Activated T-cell treated with anti-CD3 and anti-CD28 coated beads, Interleukin-2, amount 50 U/mL, for 1 hour (primary cell): ENCODE data around the gene MTSS2.

Experiments
- DNase-seq: peaks from one replicate; pipeline ENCODE4 v3.0.0-alpha.2; 2020

Gene MTSS2

GRCh38 chr16:70697594-70698170 lies 11.8 kb upstream of the MTSS2 start:
- DNase-seq: no peak

GRCh38 chr16:70696952-70697593 lies 11.2 kb upstream of the MTSS2 start:
- DNase-seq: no peak

GRCh38 chr16:70696355-70696754 lies 10.5 kb upstream of the MTSS2 start:
- no peak for DNase-seq

- DNase-seq: no peak
Measured at GRCh38 chr16:70695331-70696070, 9.6 kb upstream of the MTSS2 start.

GRCh38 chr16:70694868-70695218 lies 9.0 kb upstream of the MTSS2 start:
- DNase-seq: no peak

GRCh38 chr16:70694088-70694867 lies 8.4 kb upstream of the MTSS2 start:
- DNase-seq: no peak

DNA sequence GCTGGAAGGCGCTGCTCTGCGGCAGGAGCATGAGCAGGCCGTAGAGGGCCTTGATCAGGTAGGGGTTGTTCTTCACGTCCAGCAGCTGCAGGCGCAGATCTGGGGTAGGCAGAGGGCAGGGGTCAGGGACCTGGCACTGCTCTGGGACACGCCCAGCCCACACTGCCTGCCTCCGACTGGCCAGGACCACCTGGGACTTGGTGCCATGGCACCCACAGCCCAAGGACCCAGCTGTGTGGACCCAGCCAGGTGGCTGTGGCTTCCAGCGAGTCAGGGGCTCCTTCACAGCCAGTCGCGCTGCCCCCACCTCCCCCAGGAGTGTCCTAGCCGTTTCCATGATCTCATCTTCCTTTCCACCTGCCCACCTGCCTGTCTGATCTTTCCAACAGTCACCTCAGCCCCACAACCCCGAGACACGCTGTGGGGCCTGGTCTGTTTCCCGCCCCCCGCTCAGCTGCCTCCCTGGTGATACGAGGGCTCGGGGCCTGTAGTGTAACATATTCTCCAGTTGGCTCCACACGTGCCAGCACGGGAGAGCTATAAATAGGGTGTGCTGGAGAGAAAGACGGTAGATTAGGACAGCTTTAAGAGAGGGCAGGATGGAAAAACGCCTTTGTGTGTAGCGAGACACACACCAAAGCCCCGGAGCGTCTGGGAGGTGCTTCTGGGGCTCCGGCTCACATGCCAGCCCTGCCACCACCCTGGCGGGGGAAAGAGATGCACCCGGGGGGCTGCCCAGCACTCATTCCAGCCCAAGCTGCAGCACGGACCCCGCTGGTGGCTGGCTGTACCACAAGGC lies 7.2 kb upstream of the MTSS2 start:
- DNase-seq: no peak

DNA sequence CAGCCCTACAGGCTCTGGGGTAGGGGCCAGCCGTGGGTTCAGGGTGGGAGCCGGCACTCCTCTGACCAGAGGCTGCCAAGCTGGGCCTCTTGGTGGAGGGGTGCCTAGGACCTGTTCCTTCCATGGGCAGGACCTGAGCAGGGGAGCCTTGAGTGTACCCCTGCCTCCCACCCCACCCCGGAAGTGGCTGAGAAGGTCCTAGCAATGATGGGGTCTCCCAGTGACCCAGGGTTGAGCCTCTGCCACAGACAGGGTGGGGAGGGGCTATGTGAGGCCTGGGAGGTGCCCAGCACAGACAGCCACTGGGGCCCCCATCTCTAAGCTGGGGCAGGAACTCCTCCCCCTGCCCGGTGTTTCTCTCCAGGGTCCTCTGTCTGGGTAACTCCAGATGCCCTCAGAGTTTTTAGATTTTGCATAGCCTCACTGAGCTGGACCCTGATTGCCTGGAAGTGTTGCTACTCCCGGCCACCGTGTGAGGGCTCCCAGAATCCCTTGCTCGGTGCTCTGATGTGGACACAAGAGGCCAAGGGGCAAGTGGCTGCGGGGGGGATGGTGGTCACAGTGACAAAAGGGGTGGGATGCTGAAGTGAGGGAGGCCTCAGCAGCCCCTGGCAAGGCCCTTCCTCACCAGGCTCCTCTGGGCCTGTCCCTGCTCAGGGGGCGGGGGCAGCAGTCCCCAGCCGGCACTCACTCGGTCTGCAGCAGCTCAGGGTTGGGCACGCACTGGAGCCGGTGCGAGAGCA lies 6.4 kb upstream of the MTSS2 start:
- DNase-seq: no peak

GRCh38 chr16:70691223-70692129 lies 5.6 kb upstream of the MTSS2 start:
- DNase-seq: no peak

DNA sequence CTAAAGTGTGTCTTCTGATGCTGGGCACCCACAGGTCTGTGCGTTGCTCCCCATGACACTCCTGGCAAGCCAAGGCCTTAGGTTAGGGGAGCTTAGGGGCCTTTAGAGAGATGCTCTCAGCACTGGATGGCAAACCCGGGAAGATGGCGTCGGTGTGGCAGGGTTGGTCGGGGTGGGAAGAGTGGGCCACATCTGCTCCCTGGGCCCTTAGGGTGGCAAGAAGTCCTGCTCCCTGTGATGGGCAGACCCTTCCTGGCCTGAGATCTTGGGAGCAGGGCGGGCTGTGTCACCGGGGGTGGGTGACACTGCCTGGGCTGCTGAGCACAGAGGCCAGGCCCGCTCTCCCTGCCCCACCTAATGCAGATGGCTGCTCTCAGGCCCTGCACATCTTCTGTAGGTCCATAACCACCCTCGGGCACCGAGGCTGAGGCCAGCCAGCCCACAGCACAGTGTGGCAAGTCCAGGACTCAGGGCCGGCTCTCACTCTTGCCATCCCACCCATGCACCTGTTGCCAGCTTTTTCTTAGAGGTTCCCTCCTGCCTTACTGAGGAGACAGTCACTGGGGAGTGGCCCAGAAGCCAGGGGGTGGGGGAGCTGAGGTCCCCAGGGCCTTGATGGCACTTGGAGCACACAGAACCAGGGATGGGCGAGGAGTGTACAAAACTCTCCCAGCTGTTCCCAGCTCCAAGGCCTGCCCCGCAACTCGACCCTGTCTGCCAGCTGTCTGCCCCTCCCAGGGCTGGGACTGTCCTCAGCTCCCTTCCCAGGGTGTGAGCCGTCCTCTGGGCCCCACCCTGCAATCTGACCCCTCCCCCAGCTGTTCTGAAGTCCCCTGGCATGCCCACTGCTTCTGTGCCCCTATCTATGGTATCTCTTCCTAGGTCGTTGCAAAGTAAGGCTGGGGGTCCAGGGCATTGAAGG lies 4.4 kb upstream of the MTSS2 start:
- no peak for DNase-seq

DNA sequence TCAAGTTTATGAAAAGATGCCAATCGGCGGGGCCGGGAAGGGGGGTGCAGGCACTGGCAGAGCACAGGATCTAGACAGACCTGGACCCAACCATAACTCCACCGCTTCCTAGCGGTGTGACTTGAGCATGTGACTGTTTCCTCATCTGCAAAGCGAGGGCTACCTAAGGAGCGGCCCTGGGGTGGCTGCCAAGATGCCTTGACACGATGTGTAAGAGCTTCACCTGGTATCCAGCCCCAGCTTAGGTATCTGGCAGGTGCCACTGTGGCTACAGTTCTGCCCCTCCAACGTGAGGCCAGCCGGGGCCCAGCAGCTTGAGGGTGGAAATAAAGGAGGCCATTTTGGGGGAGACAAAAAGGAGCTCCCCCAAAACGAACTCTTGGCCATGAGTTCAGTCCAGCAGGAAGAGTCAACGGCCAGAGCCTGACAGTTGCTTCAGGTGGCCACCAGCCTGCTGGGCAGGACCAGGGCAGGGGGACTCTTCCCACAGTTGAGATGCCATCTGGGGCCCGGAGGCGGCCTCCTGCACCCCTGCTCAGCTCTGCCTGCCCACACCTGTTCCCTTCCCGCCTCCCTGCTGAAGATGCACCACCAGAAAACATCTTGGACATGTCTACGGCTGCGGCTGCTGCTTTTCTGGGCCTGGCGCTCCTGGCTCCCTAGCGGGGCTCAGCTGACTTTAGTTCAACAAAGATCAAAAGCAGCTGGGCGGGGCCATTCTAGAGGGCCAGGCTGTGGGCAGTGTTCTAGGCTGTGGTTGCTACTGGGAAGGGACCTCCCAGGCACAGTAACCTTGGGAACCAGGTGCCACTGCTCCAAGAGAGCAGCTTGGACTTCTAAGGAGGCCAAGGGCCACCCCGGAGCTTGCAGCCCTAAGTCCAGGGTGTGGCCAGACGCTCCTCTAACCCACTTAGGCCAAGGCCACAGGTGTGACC lies 3.4 kb upstream of the MTSS2 start:
- no peak for DNase-seq

DNA sequence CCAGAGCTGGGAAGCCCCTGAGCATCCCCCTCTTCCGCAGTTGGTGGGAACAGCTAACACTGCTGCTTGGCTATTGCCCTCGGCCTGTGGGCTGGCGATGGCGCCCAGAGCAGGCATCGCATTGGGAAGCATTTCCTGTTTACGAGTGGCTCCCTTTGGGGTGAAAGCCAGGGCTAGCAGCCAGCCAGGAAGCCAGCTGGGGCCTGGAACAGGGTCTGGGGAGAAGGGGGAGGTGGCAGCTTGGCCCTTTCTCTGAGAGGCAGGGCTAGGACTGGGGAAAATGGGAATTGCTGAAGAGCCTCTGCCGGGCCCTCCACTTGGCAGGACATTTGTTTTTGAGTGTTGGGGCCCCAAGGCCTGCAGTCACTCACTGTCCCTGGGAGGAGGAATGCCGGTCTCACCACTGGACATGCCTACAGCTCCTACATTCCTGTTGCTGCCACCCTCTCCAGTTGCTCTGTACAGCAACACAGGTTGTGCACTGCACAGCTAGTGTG lies 2.4 kb upstream of the MTSS2 start:
- DNase-seq: no peak

- DNase-seq: no peak
Measured at GRCh38 chr16:70687671-70688245, 1.9 kb upstream of the MTSS2 start.

- no peak for DNase-seq
Measured at GRCh38 chr16:70687102-70687511, 1.3 kb upstream of the MTSS2 start.

DNA sequence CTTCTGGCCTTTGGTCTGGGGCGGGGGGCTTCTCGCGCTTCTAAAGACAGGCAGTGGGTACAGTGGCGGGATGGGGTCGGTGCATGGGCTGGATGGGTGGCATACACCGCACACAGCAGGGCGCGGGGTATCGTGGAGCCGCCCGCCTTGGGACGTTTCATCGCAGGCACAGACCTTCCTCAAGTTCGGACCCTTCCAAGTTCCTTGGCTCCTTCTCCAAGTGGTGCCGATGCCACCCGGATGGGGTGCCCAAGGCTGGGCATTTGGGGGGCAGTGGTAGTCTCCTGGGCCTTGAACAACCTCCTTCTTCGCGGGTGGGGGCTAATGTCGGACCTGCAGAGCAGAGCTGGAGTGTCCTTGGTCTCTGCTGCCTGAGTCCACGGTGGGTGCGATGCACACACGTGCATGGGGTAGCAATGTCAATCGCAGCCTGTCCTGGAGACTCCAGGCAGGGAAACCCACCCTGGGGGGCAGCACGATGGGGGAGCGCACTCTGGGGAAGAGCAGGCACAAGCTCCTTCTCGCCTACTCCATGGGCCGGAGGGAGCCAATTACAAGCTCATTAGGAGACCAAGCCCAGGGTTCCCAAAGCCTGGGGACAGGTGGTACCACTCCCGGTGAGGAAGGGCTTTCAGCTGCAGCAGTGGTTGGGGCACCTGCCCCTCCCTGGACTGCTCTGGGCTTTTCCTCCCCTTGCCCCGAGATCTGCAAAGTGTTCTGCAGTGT lies 686 bp upstream of the MTSS2 start:
- no peak for DNase-seq

GRCh38 chr16:70685061-70685937 lies 554 bp downstream of the MTSS2 start:
- DNase-seq: no peak
